HepG2 (cell line): ENCODE results near the gene GFOD1. TPM values are rescaled to one million over a fixed set of nuclear protein-coding genes. Genes with fewer than 3 reads are reported as not detected.

Source experiments
- BRD4 ChIP-seq: sonication (generic); formaldehyde crosslinking; IDR thresholded peaks from 2 replicates; pipeline ENCODE4 v1.4.0; 2020; ENCODE audit warnings: missing genetic modification reagents
- CBX2 ChIP-seq, 2 experiments: fragments of 200-600 bp in 1 of 2; sonication (generic); formaldehyde crosslinking in 1 of 2; IDR thresholded peaks; 2 replicates each; pipeline versions ENCODE4 v1.7.0 to v1.8.1; 2018 to 2022; ENCODE audit warnings: low read depth in 2 of 2, low read length in 1 of 2, mild to moderate bottlenecking in 1 of 2, missing genetic modification reagents in 1 of 2
- DMAP1 ChIP-seq: IDR thresholded peaks from 2 replicates; pipeline ENCODE4 v1.6.1; 2016
- EED ChIP-seq: sonication (generic); formaldehyde crosslinking; IDR thresholded peaks from 2 replicates; pipeline ENCODE4 v1.5.0; 2020; ENCODE audit warnings: mild to moderate bottlenecking, missing genetic modification reagents
- ESRRA ChIP-seq: sonication (generic); formaldehyde crosslinking; IDR thresholded peaks from 2 replicates; pipeline ENCODE4 v1.5.1; 2020; ENCODE audit warnings: mild to moderate bottlenecking, low read depth, missing genetic modification reagents
- GATAD2A ChIP-seq: IDR thresholded peaks from 2 replicates; pipeline ENCODE4 v1.6.1; 2016
- GMEB2 ChIP-seq: IDR thresholded peaks from 2 replicates; pipeline ENCODE4 v1.6.1; 2016; ENCODE audit warnings: missing biosample characterization, missing genetic modification reagents, low read depth
- HNF1A ChIP-seq, 2 experiments: sonication (generic) in 1 of 2; formaldehyde crosslinking in 1 of 2; IDR thresholded peaks; 2 replicates each; pipeline versions ENCODE4 v1.4.0 to v1.6.1; 2016 to 2020; ENCODE audit warnings: borderline replicate concordance in 1 of 2, low read depth in 1 of 2, mild to moderate bottlenecking in 1 of 2, missing genetic modification reagents in 1 of 2
- KDM4B ChIP-seq: sonication (generic); formaldehyde crosslinking; IDR thresholded peaks from 2 replicates; pipeline ENCODE4 v1.4.0; 2020; ENCODE audit warnings: missing genetic modification reagents
- KDM6A ChIP-seq: IDR thresholded peaks from 2 replicates; pipeline ENCODE4 v1.6.1; 2016; ENCODE audit warnings: low read depth
- MXD4 ChIP-seq: IDR thresholded peaks from 2 replicates; pipeline ENCODE4 v1.6.1; 2016; ENCODE audit warnings: mild to moderate bottlenecking, missing biosample characterization, missing genetic modification reagents
- RBFOX2 ChIP-seq: fragments of 200-400 bp; formaldehyde crosslinking; IDR thresholded peaks from 2 replicates; pipeline ENCODE4 v1.6.1; 2017; ENCODE audit warnings: low read depth, mild to moderate bottlenecking, low read length
- RFX3 ChIP-seq: IDR thresholded peaks from 2 replicates; pipeline ENCODE4 v1.6.1; 2016; ENCODE audit warnings: missing biosample characterization, missing genetic modification reagents
- SRY ChIP-seq: sonication (generic); formaldehyde crosslinking; IDR thresholded peaks from 2 replicates; pipeline ENCODE4 v1.8.0; 2022; ENCODE audit warnings: mild to moderate bottlenecking, missing genetic modification reagents
- TEAD2 ChIP-seq: sonication (generic); formaldehyde crosslinking; IDR thresholded peaks from 2 replicates; pipeline ENCODE4 v1.9.0; 2021; ENCODE audit warnings: missing genetic modification reagents
- THYN1 ChIP-seq: sonication (generic); formaldehyde crosslinking; IDR thresholded peaks from 2 replicates; pipeline ENCODE4 v1.8.1; 2023; ENCODE audit warnings: low read depth, mild to moderate bottlenecking, moderate library complexity, missing genetic modification reagents, borderline replicate concordance
- TSC22D2 ChIP-seq: sonication (generic); formaldehyde crosslinking; IDR thresholded peaks from 2 replicates; pipeline ENCODE4 v1.5.1; 2020; ENCODE audit warnings: missing genetic modification reagents, mild to moderate bottlenecking, borderline replicate concordance
- XBP1 ChIP-seq: sonication (generic); formaldehyde crosslinking; IDR thresholded peaks from 2 replicates; pipeline ENCODE4 v1.5.0; 2020; ENCODE audit warnings: missing genetic modification reagents
- ZBTB7B ChIP-seq: sonication (generic); formaldehyde crosslinking; IDR thresholded peaks from 2 replicates; pipeline ENCODE4 v1.4.0; 2020; ENCODE audit warnings: missing genetic modification reagents
- ZKSCAN1 ChIP-seq: fragments of 150-350 bp; IDR thresholded peaks from 2 replicates; pipeline ENCODE4 v1.6.1; 2014; ENCODE audit warnings: low read length
- ZNF225 ChIP-seq: sonication (generic); formaldehyde crosslinking; IDR thresholded peaks from 2 replicates; pipeline ENCODE4 v1.4.0; 2020; ENCODE audit warnings: mild to moderate bottlenecking, missing genetic modification reagents
- ZNF33A ChIP-seq: sonication (generic); formaldehyde crosslinking; IDR thresholded peaks from 2 replicates; pipeline ENCODE4 v1.5.1; 2020; ENCODE audit warnings: missing genetic modification reagents, mild to moderate bottlenecking, moderate library complexity, borderline replicate concordance
- ZNF562 ChIP-seq: sonication (generic); formaldehyde crosslinking; IDR thresholded peaks from 2 replicates; pipeline ENCODE4 v1.8.0; 2022; ENCODE audit warnings: missing genetic modification reagents, borderline replicate concordance
- ZNF639 ChIP-seq: conservative IDR thresholded peaks from 2 replicates; pipeline ENCODE4 v1.6.1; 2018; ENCODE audit warnings: missing genetic modification reagents
- ZNF75D ChIP-seq: sonication (generic); formaldehyde crosslinking; IDR thresholded peaks from 2 replicates; pipeline ENCODE4 v1.8.1; 2023; ENCODE audit warnings: missing genetic modification reagents, mild to moderate bottlenecking, borderline replicate concordance
- ZNF761 ChIP-seq: sonication (generic); formaldehyde crosslinking; conservative IDR thresholded peaks from 2 replicates; pipeline ENCODE4 v1.4.0; 2020; ENCODE audit warnings: mild to moderate bottlenecking, missing genetic modification reagents
- ZNF790 ChIP-seq: sonication (generic); formaldehyde crosslinking; IDR thresholded peaks from 2 replicates; pipeline ENCODE4 v1.8.0; 2022; ENCODE audit warnings: missing genetic modification reagents, mild to moderate bottlenecking, borderline replicate concordance
- polyA plus RNA-seq, 8 experiments: library from polyadenylated mRNA; depleted of rRNA in 3 of 8; stranded (reverse) in 7 of 8; unstranded in 1 of 8; fragments of >200 nt; fragmentation: Illumina TruSeq in 4 of 8; extraction: Trizol in 4 of 8; gene quantifications; 2 replicates each; pipeline versions ENCODE4 v1.2.1 to v1.2.3, GENCODE V29; 2011 to 2016; ENCODE audit warnings: low read depth in 4 of 8, missing spikeins in 1 of 8, mixed read lengths in 1 of 8; ENCODE audit not compliant: insufficient read depth in 1 of 8
- total RNA-seq, 5 experiments: library from RNA; depleted of rRNA; stranded (reverse); fragments of >200 nt; fragmentation: Illumina TruSeq; extraction: Trizol; gene quantifications; 2 replicates each; pipeline ENCODE4 v1.2.3, GENCODE V29; 2016; ENCODE audit warnings: low read depth in 1 of 5

GFOD1 gene
- total and polyA plus RNA-seq, 2 of the 13 experiments (the other 11 are each of a cell fraction or from before 2014, with no cell fraction given) = 1.9 to 6.4 TPM

GRCh38 chr6:13413466-13413862 is 73.9 kb downstream of the GFOD1 start (continued):
- TF ChIP-seq RBFOX2 = no peak
- no peak for TF ChIP-seq BRD4 (CRISPR knock-in tag)
- TF ChIP-seq ESRRA = 0 out of 2 replicates have a peak, but pooled peaks have one; percentile 30
- TF ChIP-seq ZNF225 (CRISPR knock-in tag) = no peak
- no peak for TF ChIP-seq ZNF33A (CRISPR knock-in tag)
- TF ChIP-seq GATAD2A (CRISPR knock-in tag) = peak; percentile 97
- TF ChIP-seq TEAD2 = no peak
- no peak for TF ChIP-seq ZNF790 (CRISPR knock-in tag)
- TF ChIP-seq XBP1 (CRISPR knock-in tag) = no peak
- no peak for TF ChIP-seq GMEB2 (CRISPR knock-in tag)
- no peak for TF ChIP-seq KDM4B (CRISPR knock-in tag)
- TF ChIP-seq ZNF639 (CRISPR knock-in tag) = no peak
- peak; percentile 78; the same call in 1 of the 2 replicates for TF ChIP-seq KDM6A (CRISPR knock-in tag)
- no peak for TF ChIP-seq RFX3 (CRISPR knock-in tag)
- TF ChIP-seq MXD4 = no peak
- no peak for TF ChIP-seq TSC22D2 (CRISPR knock-in tag)
- TF ChIP-seq HNF1A (IDR thresholded peaks at IDR 0.05; ENCODE audit: low read depth) = 0 out of 2 replicates have a peak, but pooled peaks have one; percentile 39
- TF ChIP-seq HNF1A (CRISPR knock-in tag; IDR thresholded peaks at IDR 0.05; ENCODE audit: borderline replicate concordance) = peak; percentile 69; the same call in 1 of the 2 replicates
- no peak for TF ChIP-seq ZNF75D (CRISPR knock-in tag)
- TF ChIP-seq ZBTB7B (CRISPR knock-in tag) = peak; percentile 99
- no peak for TF ChIP-seq SRY (CRISPR knock-in tag)
- no peak for TF ChIP-seq EED (CRISPR knock-in tag)
- no peak for TF ChIP-seq ZNF761 (CRISPR knock-in tag)
- TF ChIP-seq THYN1 (CRISPR knock-in tag) = no peak
- no peak; the same call in 1 of the 2 replicates for TF ChIP-seq DMAP1 (CRISPR knock-in tag)
- no peak for TF ChIP-seq CBX2 (IDR thresholded peaks at IDR 0.05; ENCODE audit: low read depth, low read length)
- TF ChIP-seq CBX2 (CRISPR knock-in tag; IDR thresholded peaks at IDR 0.05; ENCODE audit: low read depth) = no peak
- no peak for TF ChIP-seq ZNF562
- no peak for TF ChIP-seq ZKSCAN1
